ENCODE measurements around the gene RNF214.

RNF214 gene

DNA sequence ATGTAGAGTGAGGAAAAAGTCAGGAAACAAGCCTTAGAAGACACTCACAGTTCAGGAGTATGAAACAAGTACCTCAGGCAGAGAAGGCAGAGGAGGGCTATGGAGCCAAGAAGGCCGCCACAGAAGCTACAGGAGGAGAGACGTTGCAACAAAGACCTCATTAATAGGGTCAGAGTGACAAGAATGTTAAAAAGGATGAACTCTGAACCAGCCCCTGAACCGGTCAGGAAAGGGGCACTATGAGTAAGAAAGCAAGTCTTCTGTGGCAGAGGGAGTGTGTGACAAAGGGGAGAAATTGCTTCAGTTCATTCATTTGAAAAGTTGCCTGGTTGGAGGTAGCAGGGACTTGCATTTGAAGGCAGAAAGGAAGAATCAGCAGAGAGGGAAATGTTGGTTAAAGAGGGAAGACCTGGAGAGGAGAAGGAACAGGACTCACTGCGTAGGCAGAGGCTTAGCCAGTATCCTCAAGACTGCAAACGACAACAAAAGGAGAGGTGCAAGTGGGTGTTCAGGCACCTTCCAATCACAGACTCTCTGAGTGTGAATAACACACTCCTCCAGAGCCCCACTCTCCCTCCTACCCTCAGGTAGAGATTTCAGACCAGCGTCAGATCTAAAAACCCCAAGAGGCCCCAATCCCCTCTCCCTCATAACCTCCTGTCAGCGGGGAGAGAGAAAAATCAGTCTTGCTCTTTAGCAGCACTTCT, 17.9 kb upstream of the RNF214 start:
- no peak for DNase-seq (ENCODE audit: low spot score)

DNA sequence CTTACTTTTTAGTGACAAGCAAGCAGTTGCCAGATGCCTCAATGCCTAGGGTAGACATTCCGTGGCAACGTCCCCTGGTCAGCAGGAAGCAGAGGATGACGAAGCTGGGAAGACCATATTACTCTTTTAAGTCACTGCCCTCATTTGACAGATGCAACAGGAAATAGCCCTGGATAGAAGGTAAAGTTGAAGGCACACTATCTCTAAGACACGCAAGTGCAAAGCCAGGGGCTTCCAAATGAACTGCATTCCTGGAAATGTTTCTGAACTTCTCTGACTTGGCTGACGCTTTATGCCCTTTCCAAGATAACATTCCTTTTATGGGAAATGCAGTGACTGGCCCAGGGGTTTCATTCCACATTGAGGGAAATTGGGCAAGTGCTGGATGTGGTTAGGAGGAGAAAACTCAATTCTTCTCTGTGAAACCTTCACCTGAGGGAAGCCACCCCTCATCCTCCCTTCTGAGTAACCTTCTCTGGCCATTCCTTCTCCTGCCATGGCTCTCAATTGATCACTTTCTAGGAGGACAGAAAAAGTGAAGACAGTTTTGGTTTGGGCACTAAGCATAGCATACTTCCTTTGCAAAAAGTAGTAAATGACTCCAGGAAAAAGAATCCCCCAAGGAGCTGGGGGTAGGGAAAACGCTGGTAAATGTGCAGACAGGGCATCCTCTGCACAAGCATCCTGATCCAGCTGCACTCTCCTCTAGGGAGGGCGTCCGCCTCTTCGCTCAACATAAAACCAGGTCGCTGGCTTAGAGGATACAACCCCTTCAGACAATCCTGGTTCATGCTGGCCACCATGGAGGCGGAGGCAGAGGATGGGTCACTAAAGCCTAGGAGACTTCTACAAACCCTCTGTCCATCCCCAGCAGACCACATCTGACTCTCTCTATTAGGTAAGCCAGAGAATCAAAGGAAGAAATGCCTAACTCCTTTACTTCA, 15.1 kb upstream of the RNF214 start:
- DNase-seq (ENCODE audit: low spot score) = no peak

DNA sequence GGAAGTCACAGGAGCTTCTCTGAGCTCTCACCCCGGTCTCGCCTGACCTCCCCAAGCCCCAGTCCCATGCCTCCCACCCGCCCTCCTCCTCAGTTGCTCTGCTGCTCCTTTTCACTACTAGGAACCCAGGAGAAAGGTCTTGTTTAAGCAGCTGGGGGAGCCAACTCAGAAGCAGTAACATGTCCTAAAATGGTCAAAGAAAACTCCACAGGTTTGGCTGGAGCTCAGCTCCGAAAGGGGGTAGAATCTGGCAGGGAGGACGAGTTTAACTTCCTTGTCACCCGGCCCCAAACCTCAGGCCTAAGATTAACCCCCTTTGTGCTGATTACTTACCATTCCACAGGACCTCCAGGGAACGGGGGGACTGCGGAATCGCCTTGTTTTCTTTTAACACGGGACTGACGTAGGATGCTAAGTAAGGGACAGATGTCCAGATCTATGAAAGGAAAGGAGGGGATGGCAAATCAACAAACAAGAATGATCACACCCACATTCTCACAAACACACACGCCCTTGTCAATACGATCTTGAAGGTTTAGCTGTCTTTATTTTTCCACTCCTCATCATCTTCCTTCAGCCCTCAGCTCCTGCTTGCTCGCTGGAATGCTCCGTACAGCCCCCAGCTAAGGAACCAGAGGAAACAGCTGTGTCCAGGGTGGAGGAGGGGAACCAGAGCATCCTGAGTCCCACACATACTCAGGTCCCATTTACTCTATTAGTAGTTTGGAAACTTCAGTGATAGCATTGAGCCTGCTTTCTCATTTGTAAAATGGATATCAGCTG, 14.1 kb upstream of the RNF214 start:
- DNase-seq (ENCODE audit: low spot score) = no peak

GRCh38 chr11:117219001-117219400, 13.5 kb upstream of the RNF214 start:
- no peak for DNase-seq (ENCODE audit: low spot score)

DNA sequence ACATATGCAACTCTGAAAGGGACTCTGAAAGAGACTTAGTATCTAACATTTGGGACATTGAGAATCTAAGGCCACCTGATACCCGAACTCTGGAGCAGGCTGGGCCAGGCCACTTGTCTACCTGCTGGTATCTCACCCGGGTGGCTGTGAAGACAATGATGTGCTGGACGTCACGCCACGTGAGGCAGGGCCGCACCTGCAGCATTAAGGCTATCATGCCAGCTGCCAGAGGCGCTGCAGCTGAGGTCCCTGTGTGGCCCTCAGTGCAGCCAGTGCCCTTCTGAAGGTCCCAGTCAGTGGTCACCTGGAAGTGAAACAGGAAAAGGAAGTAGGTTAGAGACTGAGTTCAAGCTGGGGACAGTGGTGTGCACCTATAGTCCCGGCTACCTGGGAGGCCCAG, 13.0 kb upstream of the RNF214 start:
- DNase-seq (ENCODE audit: low spot score) = no peak

- DNase-seq (ENCODE audit: low spot score) = no peak
Measured at GRCh38 chr11:117219995-117220394, 12.5 kb upstream of the RNF214 start.

GRCh38 chr11:117220568-117220967, 11.9 kb upstream of the RNF214 start:
- DNase-seq (ENCODE audit: low spot score) = no peak

DNA sequence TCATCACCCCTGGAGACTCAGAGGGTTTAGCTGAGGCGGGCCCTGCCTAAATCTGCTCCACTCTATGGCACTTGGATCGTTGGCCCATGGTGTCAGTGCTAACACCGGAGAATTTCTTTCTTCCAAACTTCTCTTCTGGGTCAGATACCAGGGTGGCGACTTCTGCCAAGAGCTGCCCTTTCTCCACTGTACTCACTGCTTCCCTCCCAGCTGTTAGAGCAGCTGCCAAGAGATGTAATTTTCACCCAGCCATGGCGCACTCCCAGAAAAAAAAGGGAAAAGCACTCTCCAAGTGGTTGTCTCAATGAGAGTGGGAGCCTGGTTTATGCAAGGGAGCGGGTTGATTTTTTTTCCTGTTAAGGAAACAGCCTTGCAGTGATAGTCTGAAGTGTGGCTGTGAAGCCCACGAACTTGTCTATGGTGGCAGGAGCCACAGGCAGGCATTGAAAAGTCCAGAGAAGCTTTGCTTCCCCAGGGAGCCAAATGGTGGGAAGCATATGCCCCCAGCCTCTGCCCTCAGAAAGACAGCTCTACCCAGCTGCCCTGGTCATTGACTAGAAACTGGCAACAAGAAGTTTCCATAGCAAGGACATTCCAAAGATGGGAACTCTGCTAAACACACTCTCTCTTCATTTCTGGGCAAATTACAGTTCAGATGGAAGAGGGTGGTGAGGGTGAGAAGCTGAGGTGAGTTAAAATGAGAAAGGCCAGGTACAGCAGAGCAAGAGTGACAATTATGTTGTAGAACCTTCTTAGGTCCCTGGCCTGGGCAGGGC, 11.3 kb upstream of the RNF214 start:
- no peak for DNase-seq (ENCODE audit: low spot score)

GRCh38 chr11:117221775-117222517, 10.5 kb upstream of the RNF214 start:
- no peak for DNase-seq (ENCODE audit: low spot score)

- no peak for DNase-seq (ENCODE audit: low spot score)
Measured at GRCh38 chr11:117222991-117223740, 9.3 kb upstream of the RNF214 start.

DNA sequence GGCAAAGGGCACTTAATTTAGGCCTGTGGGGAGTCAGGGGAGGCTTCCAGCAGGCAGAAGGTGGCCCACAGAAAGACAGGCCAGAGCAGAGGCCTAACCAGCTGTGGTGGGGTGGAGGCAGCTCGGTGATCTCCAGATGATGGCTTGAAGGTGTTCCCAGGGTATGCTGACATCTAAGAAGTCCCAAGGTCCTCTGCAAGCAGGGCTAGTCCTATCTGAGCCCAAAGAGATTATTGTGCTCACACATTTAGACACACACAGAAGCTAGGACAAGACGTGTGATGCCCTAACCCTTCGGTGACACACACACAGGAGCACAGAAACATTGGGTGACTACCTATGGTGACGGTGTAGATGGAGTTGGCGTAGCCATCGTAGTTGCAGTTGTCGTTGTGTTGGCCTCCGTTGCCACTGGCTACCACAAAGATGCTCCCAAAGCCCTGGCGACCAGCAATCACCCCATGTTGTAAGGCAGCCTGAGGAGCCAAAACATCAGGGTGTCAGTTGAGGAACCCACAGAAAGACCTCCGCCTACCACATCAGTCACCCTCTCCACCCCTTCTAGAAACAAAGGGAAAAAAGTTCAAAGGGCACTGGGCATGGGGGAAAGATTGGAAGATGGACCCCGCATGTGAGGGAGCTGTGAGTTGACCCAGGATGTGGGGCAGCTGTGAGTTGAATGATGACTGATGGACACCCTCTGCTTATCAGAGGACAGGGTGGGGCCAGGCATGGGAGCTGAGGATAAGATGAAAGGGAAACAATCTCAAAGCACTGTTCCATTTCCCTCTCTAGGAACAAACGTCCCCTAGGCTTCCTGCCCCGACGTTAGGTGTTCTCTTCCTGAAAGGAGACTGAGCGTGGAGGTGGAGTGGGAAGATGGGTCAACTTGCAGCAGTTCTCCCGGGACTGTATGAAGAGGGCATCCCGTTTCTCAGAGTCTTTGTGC, 8.5 kb upstream of the RNF214 start:
- DNase-seq (ENCODE audit: low spot score) = no peak

- DNase-seq (ENCODE audit: low spot score) = no peak
Measured at GRCh38 chr11:117225553-117226170, 6.8 kb upstream of the RNF214 start.

GRCh38 chr11:117226388-117227385, 5.8 kb upstream of the RNF214 start:
- peak; percentile 73 for DNase-seq (ENCODE audit: low spot score)

GRCh38 chr11:117228091-117228490, 4.4 kb upstream of the RNF214 start:
- DNase-seq (ENCODE audit: low spot score) = no peak

- no peak for DNase-seq (ENCODE audit: low spot score)
Measured at GRCh38 chr11:117229411-117229810, 3.1 kb upstream of the RNF214 start.

- no peak for DNase-seq (ENCODE audit: low spot score)
Measured at GRCh38 chr11:117229931-117230285, 2.6 kb upstream of the RNF214 start.

DNA sequence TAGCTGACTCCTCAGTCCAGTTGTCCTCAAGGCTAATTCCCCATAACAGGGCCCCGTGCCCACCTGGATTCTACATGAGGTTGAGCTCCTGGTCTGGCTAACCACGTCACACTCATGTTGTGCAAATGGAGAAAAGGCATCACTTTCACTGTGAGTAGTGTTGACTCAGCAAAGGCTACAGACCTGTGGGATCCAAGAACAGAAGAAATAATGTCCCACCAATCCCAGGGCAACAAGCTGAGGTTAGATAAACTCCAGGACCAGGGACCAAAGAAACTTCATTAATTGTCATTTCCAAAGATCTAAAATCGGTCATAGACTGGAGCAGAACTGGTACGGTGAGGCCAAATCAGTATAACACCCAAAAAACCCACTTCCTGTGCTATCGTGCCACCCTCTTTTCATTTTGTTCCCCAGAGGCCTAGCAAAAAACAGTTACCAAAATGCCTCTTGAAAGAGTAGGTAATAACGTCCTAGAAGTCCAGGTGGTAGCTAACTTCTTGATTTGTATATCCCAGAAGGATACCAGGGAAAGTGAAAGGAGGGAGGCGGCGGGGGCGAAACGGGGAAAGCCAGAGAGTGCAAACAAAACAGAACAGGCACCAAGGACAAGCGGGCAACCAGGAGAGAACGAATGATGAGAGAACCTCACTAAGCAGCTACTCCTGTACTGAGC, 2.0 kb upstream of the RNF214 start:
- peak; percentile 54 for DNase-seq (ENCODE audit: low spot score)
